Measurements from ENCODE around the gene CDC25A. TPM values are rescaled to one million over a fixed set of nuclear protein-coding genes. Genes with fewer than 3 reads are reported as not detected.

Gene CDC25A
- total and polyA plus RNA-seq, 2 experiments from 2014 or later: 17.7 to 126 TPM

DNA sequence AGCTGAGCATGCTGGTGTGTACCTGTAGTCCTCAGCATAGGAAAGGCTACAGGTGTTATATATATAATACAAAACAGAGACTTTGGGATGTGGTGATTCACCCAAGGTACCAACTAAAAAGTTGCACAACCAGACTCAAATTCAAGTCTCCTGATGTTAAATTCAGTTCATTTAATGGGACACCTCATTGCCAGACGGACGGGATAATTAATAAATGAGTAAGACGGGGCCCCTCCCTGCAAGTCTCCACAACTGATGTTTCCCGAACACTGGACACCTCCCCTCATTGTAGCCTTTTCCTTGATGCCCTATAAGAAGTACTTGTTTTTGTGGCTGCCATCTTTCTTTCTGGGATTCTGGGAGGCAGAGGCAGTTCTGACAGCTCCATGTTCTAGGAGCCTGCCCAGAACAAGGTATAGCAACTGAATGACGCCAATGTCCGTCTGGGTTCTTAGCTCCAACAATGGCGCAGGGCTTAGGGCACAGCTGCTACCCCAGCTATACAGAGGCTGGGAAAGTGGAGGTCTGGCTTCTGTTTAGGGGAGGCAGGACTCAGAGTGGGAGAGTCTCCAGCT, 50.7 kb downstream of the CDC25A start:
- Histone ChIP-seq H3K4me3 (no peak overlapping the region), H3K4me1 (ENCODE audit: insufficient read depth) (no peaks in the 10 kb centered on the region), H3F3A (replicated peaks; ENCODE audit: low read depth) (0 out of 2 replicates have a peak, but pooled peaks cover 4% of the 10 kb centered on the region), H3K36me3 (ENCODE audit: insufficient read depth) (no peaks in the 10 kb centered on the region), H3K4me2 (no peak overlapping the region), H3K27ac (ENCODE audit: low read depth) (no peak overlapping the region), H3K9me2 (ENCODE audit: insufficient read depth) (no peaks in the 10 kb centered on the region), H4K20me1 (replicated peaks; ENCODE audit: insufficient read depth) (no peaks in the 10 kb centered on the region), H2AFZ (no peak overlapping the region), H3K27me3 (ENCODE audit: insufficient read depth) (no peaks in the 10 kb centered on the region), H3K79me2 (replicated peaks; ENCODE audit: insufficient read depth) (no peaks in the 10 kb centered on the region)
- ATAC-seq: no peak
- no peaks in the 10 kb centered on the region for H3K9me3 Mint-ChIP-seq
- TF ChIP-seq ZNF331 (CRISPR knock-in tag; IDR thresholded peaks at IDR 0.05; ENCODE audit: low read depth): no peak
- TF ChIP-seq, protein P1, sequence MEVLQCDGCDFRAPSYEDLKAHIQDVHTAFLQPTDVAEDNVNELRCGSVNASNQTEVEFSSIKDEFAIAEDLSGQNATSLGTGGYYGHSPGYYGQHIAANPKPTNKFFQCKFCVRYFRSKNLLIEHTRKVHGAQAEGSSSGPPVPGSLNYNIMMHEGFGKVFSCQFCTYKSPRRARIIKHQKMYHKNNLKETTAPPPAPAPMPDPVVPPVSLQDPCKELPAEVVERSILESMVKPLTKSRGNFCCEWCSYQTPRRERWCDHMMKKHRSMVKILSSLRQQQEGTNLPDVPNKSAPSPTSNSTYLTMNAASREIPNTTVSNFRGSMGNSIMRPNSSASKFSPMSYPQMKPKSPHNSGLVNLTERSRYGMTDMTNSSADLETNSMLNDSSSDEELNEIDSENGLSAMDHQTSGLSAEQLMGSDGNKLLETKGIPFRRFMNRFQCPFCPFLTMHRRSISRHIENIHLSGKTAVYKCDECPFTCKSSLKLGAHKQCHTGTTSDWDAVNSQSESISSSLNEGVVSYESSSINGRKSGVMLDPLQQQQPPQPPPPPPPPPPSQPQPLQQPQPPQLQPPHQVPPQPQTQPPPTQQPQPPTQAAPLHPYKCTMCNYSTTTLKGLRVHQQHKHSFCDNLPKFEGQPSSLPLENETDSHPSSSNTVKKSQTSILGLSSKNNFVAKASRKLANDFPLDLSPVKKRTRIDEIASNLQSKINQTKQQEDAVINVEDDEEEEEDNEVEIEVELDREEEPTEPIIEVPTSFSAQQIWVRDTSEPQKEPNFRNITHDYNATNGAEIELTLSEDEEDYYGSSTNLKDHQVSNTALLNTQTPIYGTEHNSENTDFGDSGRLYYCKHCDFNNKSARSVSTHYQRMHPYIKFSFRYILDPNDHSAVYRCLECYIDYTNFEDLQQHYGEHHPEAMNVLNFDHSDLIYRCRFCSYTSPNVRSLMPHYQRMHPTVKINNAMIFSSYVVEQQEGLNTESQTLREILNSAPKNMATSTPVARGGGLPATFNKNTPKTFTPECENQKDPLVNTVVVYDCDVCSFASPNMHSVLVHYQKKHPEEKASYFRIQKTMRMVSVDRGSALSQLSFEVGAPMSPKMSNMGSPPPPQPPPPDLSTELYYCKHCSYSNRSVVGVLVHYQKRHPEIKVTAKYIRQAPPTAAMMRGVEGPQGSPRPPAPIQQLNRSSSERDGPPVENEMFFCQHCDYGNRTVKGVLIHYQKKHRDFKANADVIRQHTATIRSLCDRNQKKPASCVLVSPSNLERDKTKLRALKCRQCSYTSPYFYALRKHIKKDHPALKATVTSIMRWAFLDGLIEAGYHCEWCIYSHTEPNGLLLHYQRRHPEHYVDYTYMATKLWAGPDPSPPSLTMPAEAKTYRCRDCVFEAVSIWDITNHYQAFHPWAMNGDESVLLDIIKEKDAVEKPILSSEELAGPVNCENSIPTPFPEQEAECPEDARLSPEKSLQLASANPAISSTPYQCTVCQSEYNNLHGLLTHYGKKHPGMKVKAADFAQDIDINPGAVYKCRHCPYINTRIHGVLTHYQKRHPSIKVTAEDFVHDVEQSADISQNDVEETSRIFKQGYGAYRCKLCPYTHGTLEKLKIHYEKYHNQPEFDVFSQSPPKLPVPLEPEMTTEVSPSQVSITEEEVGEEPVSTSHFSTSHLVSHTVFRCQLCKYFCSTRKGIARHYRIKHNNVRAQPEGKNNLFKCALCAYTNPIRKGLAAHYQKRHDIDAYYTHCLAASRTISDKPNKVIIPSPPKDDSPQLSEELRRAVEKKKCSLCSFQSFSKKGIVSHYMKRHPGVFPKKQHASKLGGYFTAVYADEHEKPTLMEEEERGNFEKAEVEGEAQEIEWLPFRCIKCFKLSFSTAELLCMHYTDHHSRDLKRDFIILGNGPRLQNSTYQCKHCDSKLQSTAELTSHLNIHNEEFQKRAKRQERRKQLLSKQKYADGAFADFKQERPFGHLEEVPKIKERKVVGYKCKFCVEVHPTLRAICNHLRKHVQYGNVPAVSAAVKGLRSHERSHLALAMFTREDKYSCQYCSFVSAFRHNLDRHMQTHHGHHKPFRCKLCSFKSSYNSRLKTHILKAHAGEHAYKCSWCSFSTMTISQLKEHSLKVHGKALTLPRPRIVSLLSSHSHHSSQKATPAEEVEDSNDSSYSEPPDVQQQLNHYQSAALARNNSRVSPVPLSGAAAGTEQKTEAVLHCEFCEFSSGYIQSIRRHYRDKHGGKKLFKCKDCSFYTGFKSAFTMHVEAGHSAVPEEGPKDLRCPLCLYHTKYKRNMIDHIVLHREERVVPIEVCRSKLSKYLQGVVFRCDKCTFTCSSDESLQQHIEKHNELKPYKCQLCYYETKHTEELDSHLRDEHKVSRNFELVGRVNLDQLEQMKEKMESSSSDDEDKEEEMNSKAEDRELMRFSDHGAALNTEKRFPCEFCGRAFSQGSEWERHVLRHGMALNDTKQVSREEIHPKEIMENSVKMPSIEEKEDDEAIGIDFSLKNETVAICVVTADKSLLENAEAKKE (CRISPR knock-in tag; IDR thresholded peaks at IDR 0.05): no peak
- TF ChIP-seq ZNF114 (CRISPR knock-in tag; IDR thresholded peaks at IDR 0.05): no peak
- TF ChIP-seq, protein P2, sequence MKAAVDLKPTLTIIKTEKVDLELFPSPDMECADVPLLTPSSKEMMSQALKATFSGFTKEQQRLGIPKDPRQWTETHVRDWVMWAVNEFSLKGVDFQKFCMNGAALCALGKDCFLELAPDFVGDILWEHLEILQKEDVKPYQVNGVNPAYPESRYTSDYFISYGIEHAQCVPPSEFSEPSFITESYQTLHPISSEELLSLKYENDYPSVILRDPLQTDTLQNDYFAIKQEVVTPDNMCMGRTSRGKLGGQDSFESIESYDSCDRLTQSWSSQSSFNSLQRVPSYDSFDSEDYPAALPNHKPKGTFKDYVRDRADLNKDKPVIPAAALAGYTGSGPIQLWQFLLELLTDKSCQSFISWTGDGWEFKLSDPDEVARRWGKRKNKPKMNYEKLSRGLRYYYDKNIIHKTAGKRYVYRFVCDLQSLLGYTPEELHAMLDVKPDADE (IDR thresholded peaks at IDR 0.05): no peak
- no peak for TF ChIP-seq NANOG (IDR thresholded peaks at IDR 0.05; ENCODE audit: borderline replicate concordance)
- no peak for TF ChIP-seq POLR2AphosphoS5 (IDR thresholded peaks at IDR 0.05; ENCODE audit: low read depth)
- H3K4me3 Mint-ChIP-seq: no peak overlapping the region
- DNase-seq (ENCODE audit: low spot score): no peak
- H3K27me3 Mint-ChIP-seq (ENCODE audit: insufficient read depth, low read depth, poor library complexity): peaks cover 3% of the 10 kb centered on the region
- no peak overlapping the region for H3K27ac Mint-ChIP-seq
- H3K4me1 Mint-ChIP-seq: peaks cover 9% of the 10 kb centered on the region
- H3K36me3 Mint-ChIP-seq (ENCODE audit: low read depth): no peaks in the 10 kb centered on the region

Measured in GM23338 (cell line).